GM19372 (cell line): ENCODE measurements around the gene EMX1.
"Not testable (repeated sequence)": the region's sequence is repeated elsewhere in the genome, so short reads cannot be mapped to it uniquely, and the experiment has no call there.

Experiments used
- ATAC-seq: cut with Tn5 transposase; IDR thresholded peaks from one replicate; pipeline ENCODE4 v1.9.1; 2021; ENCODE audit warnings: mild to moderate bottlenecking, low read depth, moderate library complexity; ENCODE audit not compliant: unreplicated experiment

Gene EMX1

GRCh38 chr2:72898585-72898906 is 18.8 kb upstream of the EMX1 start:
- no peak for ATAC-seq

GRCh38 chr2:72900191-72900825 is 17.0 kb upstream of the EMX1 start:
- ATAC-seq, result no peak

GRCh38 chr2:72901426-72901825 is 15.9 kb upstream of the EMX1 start:
- no peak for ATAC-seq

GRCh38 chr2:72907369-72907768 is 9.9 kb upstream of the EMX1 start:
- ATAC-seq, result not testable (repeated sequence)

- no peak for ATAC-seq
Measured at GRCh38 chr2:72908741-72909140, 8.6 kb upstream of the EMX1 start.

- no peak for ATAC-seq
Measured at GRCh38 chr2:72911256-72911655, 6.1 kb upstream of the EMX1 start.

- ATAC-seq, result no peak
Measured at GRCh38 chr2:72913486-72914205, 3.7 kb upstream of the EMX1 start.

- no peak for ATAC-seq
Measured at GRCh38 chr2:72914206-72914559, 3.1 kb upstream of the EMX1 start.

GRCh38 chr2:72914589-72915319 is 2.6 kb upstream of the EMX1 start:
- ATAC-seq, result no peak

- ATAC-seq, result no peak
Measured at GRCh38 chr2:72915320-72915906, 1.9 kb upstream of the EMX1 start.

- peak; percentile 52 for ATAC-seq
Measured at GRCh38 chr2:72915907-72916742, 1.2 kb upstream of the EMX1 start.

GRCh38 chr2:72916743-72917137 is 579 bp upstream of the EMX1 start:
- peak; percentile 1 for ATAC-seq

- ATAC-seq, result peak; percentile 6
Measured at GRCh38 chr2:72917877-72918553, 696 bp downstream of the EMX1 start.

- ATAC-seq, result no peak
Measured at GRCh38 chr2:72919414-72920317, 2.3 kb downstream of the EMX1 start.

GRCh38 chr2:72920318-72921087 is 3.2 kb downstream of the EMX1 start:
- ATAC-seq, result no peak

GRCh38 chr2:72921088-72921851 is 4.0 kb downstream of the EMX1 start:
- ATAC-seq, result no peak

- no peak for ATAC-seq
Measured at GRCh38 chr2:72921853-72922252, 4.5 kb downstream of the EMX1 start.
